ENCODE data around the gene NPL. TPM values are rescaled to one million over a fixed set of nuclear protein-coding genes. Genes with fewer than 3 reads are reported as not detected.

NPL gene
- total and polyA plus RNA-seq, 9 of the 15 experiments (the other 6 are each of a cell fraction or from before 2014, with no cell fraction given), result 9.9 to 22.3 (median 14.2) TPM

DNA sequence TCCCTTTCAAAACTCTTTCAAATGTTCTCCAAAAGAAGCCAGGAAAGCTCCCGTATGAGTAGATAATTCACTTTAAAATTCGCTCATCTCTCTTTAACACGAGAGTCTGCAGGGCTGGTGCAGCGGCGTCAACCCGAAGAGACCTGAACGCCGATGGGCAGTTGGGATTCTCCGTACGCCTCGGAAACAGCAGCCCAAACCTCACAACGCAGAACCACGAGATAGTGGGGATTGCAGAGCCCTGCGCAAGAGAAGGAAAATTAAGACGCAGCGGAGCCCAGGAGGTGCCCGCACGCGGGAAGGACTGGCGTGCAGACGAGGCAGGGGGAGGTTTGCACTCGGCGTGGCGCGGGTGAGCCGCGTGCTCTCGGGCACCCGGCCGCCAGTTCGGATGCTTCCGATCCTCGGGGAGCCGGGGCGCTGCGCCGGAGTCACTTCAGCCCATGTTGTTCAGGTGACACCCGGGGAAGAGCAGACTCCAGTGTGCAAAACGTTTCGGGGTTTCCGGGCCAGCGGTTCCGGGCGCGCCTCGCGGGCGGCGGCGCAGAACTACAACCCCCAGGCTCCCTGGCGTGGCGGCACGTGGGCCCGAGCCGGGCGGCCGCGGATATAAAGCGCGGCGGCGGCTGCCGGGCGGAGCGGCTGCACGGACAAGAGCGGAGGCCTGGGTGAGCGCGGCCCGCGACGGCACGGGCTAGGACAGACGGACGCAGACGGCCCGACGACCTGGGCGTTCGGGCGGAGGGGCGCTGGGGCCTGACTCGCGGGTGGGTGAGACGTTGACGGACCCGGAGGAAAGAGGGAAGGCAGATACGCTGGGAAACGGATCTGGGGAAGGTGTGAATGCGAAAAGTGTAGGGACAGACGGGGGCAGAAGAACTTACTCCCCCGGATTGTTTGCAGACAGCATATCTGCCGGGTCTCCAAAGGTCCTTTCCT is at the start of gene NPL (continued):
- TF ChIP-seq, protein P1, sequence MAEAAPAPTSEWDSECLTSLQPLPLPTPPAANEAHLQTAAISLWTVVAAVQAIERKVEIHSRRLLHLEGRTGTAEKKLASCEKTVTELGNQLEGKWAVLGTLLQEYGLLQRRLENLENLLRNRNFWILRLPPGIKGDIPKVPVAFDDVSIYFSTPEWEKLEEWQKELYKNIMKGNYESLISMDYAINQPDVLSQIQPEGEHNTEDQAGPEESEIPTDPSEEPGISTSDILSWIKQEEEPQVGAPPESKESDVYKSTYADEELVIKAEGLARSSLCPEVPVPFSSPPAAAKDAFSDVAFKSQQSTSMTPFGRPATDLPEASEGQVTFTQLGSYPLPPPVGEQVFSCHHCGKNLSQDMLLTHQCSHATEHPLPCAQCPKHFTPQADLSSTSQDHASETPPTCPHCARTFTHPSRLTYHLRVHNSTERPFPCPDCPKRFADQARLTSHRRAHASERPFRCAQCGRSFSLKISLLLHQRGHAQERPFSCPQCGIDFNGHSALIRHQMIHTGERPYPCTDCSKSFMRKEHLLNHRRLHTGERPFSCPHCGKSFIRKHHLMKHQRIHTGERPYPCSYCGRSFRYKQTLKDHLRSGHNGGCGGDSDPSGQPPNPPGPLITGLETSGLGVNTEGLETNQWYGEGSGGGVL (CRISPR knock-in tag; IDR thresholded peaks at IDR 0.05), result no peak
- TF ChIP-seq MIER1 (IDR thresholded peaks at IDR 0.05; ENCODE audit: low read depth) (no peak), MEF2A (IDR thresholded peaks at IDR 0.05; ENCODE audit: control insufficient read depth, low read depth, low read length) (no peak), ZNF263 (CRISPR knock-in tag; IDR thresholded peaks at IDR 0.05; ENCODE audit: borderline replicate concordance) (no peak), ZNF174 (CRISPR knock-in tag; IDR thresholded peaks at IDR 0.05) (no peak), MXI1 (IDR thresholded peaks at IDR 0.05; ENCODE audit: low read depth, low read length) (no peak; the same call in 1 of the 2 replicates), ZNF253 (CRISPR knock-in tag; conservative IDR thresholded peaks at IDR 0.05) (no peak), ZNF24 (IDR thresholded peaks at IDR 0.05) (0 out of 2 replicates have a peak, but pooled peaks have one; percentile 26), PHF20 (IDR thresholded peaks at IDR 0.05; ENCODE audit: partially characterized antibody) (no peak), CBX3 (IDR thresholded peaks at IDR 0.05; ENCODE audit: borderline replicate concordance in 1 of 2, low read length in 2 of 2) (peak in 1 of 2 experiments; percentile 35; a peak in 1 of 3 replicates), CC2D1A (IDR thresholded peaks at IDR 0.05) (no peak), FUS (optimal IDR thresholded peaks at IDR 0.05; ENCODE audit: low read depth, low read length) (peak; percentile 40), TBP (optimal IDR thresholded peaks at IDR 0.05; ENCODE audit: low read depth, low read length) (peak; percentile 94), ZFP36 (IDR thresholded peaks at IDR 0.05; ENCODE audit: low read depth, low read length, partially characterized antibody) (no peak)
- TF ChIP-seq, protein P2, sequence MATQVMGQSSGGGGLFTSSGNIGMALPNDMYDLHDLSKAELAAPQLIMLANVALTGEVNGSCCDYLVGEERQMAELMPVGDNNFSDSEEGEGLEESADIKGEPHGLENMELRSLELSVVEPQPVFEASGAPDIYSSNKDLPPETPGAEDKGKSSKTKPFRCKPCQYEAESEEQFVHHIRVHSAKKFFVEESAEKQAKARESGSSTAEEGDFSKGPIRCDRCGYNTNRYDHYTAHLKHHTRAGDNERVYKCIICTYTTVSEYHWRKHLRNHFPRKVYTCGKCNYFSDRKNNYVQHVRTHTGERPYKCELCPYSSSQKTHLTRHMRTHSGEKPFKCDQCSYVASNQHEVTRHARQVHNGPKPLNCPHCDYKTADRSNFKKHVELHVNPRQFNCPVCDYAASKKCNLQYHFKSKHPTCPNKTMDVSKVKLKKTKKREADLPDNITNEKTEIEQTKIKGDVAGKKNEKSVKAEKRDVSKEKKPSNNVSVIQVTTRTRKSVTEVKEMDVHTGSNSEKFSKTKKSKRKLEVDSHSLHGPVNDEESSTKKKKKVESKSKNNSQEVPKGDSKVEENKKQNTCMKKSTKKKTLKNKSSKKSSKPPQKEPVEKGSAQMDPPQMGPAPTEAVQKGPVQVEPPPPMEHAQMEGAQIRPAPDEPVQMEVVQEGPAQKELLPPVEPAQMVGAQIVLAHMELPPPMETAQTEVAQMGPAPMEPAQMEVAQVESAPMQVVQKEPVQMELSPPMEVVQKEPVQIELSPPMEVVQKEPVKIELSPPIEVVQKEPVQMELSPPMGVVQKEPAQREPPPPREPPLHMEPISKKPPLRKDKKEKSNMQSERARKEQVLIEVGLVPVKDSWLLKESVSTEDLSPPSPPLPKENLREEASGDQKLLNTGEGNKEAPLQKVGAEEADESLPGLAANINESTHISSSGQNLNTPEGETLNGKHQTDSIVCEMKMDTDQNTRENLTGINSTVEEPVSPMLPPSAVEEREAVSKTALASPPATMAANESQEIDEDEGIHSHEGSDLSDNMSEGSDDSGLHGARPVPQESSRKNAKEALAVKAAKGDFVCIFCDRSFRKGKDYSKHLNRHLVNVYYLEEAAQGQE (IDR thresholded peaks at IDR 0.05; ENCODE audit: borderline replicate concordance), result peak; percentile 84
- TF ChIP-seq, protein P2 (CRISPR knock-in tag; IDR thresholded peaks at IDR 0.05; ENCODE audit: low read depth), result peak; percentile 83; the same call in 1 of the 2 replicates
- TF ChIP-seq, protein P3, sequence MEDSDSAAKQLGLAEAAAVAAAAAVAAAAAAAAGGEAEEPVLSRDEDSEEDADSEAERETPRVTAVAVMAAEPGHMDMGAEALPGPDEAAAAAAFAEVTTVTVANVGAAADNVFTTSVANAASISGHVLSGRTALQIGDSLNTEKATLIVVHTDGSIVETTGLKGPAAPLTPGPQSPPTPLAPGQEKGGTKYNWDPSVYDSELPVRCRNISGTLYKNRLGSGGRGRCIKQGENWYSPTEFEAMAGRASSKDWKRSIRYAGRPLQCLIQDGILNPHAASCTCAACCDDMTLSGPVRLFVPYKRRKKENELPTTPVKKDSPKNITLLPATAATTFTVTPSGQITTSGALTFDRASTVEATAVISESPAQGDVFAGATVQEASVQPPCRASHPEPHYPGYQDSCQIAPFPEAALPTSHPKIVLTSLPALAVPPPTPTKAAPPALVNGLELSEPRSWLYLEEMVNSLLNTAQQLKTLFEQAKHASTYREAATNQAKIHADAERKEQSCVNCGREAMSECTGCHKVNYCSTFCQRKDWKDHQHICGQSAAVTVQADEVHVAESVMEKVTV (CRISPR knock-in tag; IDR thresholded peaks at IDR 0.05), result no peak

All from K562 (cell line).